Loucy (cell line): Measurements from ENCODE around the gene ZNF337.

ENCODE experiments used
- H2AFZ ChIP-seq: fragments of 200-600 bp; sonication (generic); 2 replicates; pipeline ENCODE4 v1.6.0; 2016; ENCODE audit warnings: antibody characterized with exemption, mild to moderate bottlenecking, low read length, moderate library complexity
- H3F3A ChIP-seq: fragments of 200-600 bp; 2 replicates; pipeline ENCODE4 v1.6.0; 2016; ENCODE audit warnings: antibody characterized with exemption, low read depth, mild to moderate bottlenecking
- H3K27me3 ChIP-seq: fragments of 200-600 bp; sonication (generic); 2 replicates; pipeline ENCODE4 v1.6.1; 2014; ENCODE audit warnings: low read length, mild to moderate bottlenecking; ENCODE audit not compliant: insufficient read depth, poor library complexity, severe bottlenecking
- H3K36me3 ChIP-seq: fragments of 200-600 bp; sonication (generic); 2 replicates; pipeline ENCODE4 v1.6.1; 2016; ENCODE audit warnings: low read length; ENCODE audit not compliant: insufficient read depth
- H3K4me1 ChIP-seq: fragments of 200-600 bp; sonication (generic); 2 replicates; pipeline ENCODE4 v1.5.1; 2014; ENCODE audit warnings: low read length, mild to moderate bottlenecking; ENCODE audit not compliant: insufficient read depth, poor library complexity, severe bottlenecking
- H3K4me2 ChIP-seq: fragments of 200-600 bp; sonication (generic); 2 replicates; pipeline ENCODE4 v1.6.0; 2014; ENCODE audit warnings: antibody characterized with exemption, low read length, low read depth, mild to moderate bottlenecking; ENCODE audit not compliant: poor library complexity, severe bottlenecking
- H3K4me3 ChIP-seq: fragments of 200-600 bp; sonication (generic); 2 replicates; pipeline ENCODE4 v1.5.1; 2014; ENCODE audit warnings: low read length, mild to moderate bottlenecking, mixed read lengths; ENCODE audit not compliant: poor library complexity, severe bottlenecking
- H3K79me2 ChIP-seq: fragments of 200-600 bp; sonication (generic); 2 replicates; pipeline ENCODE4 v1.6.1; 2014; ENCODE audit warnings: low read length; ENCODE audit not compliant: insufficient read depth
- H3K9ac ChIP-seq: fragments of 200-600 bp; sonication (generic); 2 replicates; pipeline ENCODE4 v1.6.0; 2014; ENCODE audit warnings: mild to moderate bottlenecking, low read depth, low read length, moderate library complexity; ENCODE audit not compliant: poor library complexity, severe bottlenecking
- H3K9me2 ChIP-seq: fragments of 200-600 bp; sonication (generic); replicated peaks from 2 replicates; pipeline ENCODE4 v1.6.1; 2016; ENCODE audit warnings: low read depth, low read length, mixed read lengths
- H3K9me3 ChIP-seq: fragments of 200-600 bp; sonication (generic); 2 replicates; pipeline ENCODE4 v1.6.1; 2014; ENCODE audit warnings: mild to moderate bottlenecking, antibody characterized with exemption, low read length, low read depth; ENCODE audit not compliant: insufficient read depth
- H4K20me1 ChIP-seq: fragments of 200-600 bp; sonication (generic); 2 replicates; pipeline ENCODE4 v1.6.0; 2014; ENCODE audit warnings: antibody characterized with exemption, low read length, mild to moderate bottlenecking; ENCODE audit not compliant: insufficient read depth, poor library complexity, severe bottlenecking
- CTCF ChIP-seq: fragments of 200-600 bp; sonication (generic); conservative IDR thresholded peaks from 2 replicates; pipeline ENCODE4 v1.5.1; 2014; ENCODE audit warnings: mild to moderate bottlenecking, antibody characterized with exemption, low read length
- EZH2phosphoT487 ChIP-seq: fragments of 200-600 bp; IDR thresholded peaks from 2 replicates; pipeline ENCODE4 v1.6.1; 2018; ENCODE audit warnings: antibody characterized with exemption, mild to moderate bottlenecking, moderate library complexity, borderline replicate concordance

The ZNF337 gene

GRCh38 chr20:25669826-25670422, 26.7 kb downstream of the ZNF337 start:
- H3K36me3 ChIP-seq: peaks cover 22% of the 10 kb centered on the region; the same call in 1 of the 2 replicates
- H3K4me2 ChIP-seq: no peak overlapping the region
- no peak overlapping the region for H2AFZ ChIP-seq
- H3K4me3 ChIP-seq: no peak overlapping the region
- H3K9me2 ChIP-seq: no peaks in the 10 kb centered on the region
- TF ChIP-seq EZH2phosphoT487 (no peak), CTCF (no peak; the same call in 1 of the 2 replicates)
- H3K9ac ChIP-seq: no peak overlapping the region
- no peaks in the 10 kb centered on the region for H3K27me3 ChIP-seq
- H3K9me3 ChIP-seq: no peaks in the 10 kb centered on the region
- no peaks in the 10 kb centered on the region for H3K79me2 ChIP-seq
- H4K20me1 ChIP-seq: no peaks in the 10 kb centered on the region
- H3F3A ChIP-seq: no peaks in the 10 kb centered on the region
- no peaks in the 10 kb centered on the region for H3K4me1 ChIP-seq

DNA sequence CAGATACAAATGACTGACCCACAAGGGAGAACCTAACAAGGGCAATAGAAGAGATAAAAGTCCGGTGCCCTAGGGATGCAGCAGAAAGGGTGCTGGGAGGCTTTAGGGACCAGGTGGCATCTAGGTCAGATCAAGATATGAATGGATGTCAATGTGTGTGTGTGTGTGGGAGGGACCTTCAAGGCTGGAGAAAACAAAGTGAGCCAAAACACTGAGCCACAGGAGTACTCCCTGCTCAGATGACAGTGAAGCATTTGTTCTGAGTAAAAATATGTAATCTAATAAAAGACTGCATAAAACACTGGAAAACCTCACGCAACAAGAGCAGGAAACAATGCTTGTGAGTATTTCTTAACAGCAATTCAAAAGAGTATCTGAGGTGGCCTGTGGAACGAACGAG, 28.2 kb downstream of the ZNF337 start:
- TF ChIP-seq CTCF: no peak
- no peak for TF ChIP-seq EZH2phosphoT487

DNA sequence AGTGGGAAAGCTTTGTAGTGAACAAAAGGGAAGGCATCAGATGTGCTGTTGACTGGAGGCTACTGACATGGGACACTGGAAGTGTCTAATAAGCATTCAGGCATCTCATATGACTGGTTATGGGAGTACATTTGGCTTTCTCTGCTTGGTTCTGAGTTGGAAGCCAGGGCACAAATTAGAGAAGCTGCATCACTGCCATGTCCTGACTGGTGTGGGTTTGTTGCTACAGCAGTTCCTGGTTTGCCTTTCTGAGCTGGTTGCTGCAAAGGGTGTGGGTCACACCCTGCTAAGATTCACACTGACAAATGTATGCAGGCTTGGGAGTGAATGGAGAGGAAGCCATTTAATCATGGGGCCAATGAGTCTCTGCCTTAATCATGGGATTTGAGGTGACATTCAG, 36.7 kb downstream of the ZNF337 start:
- Histone ChIP-seq H3K4me1 (no peaks in the 10 kb centered on the region), H2AFZ (no peak overlapping the region), H3K36me3 (0 out of 2 replicates have a peak, but pooled peaks cover 5% of the 10 kb centered on the region), H3F3A (no peaks in the 10 kb centered on the region), H3K9me2 (no peaks in the 10 kb centered on the region), H3K9me3 (no peaks in the 10 kb centered on the region), H3K27me3 (no peaks in the 10 kb centered on the region), H3K79me2 (no peaks in the 10 kb centered on the region), H3K4me3 (no peak overlapping the region), H3K4me2 (no peak overlapping the region), H4K20me1 (no peaks in the 10 kb centered on the region), H3K9ac (no peak overlapping the region)
- TF ChIP-seq EZH2phosphoT487 (no peak), CTCF (no peak)

More for the DNA sequence above, 28.2 kb downstream of the ZNF337 start:
- no peaks in the 10 kb centered on the region for H3F3A ChIP-seq
- peaks cover 8% of the 10 kb centered on the region; the same call in 1 of the 2 replicates for H3K36me3 ChIP-seq
- no peak overlapping the region for H3K4me2 ChIP-seq
- no peaks in the 10 kb centered on the region for H3K79me2 ChIP-seq
- H3K4me1 ChIP-seq: no peaks in the 10 kb centered on the region
- no peak overlapping the region for H3K4me3 ChIP-seq
- H4K20me1 ChIP-seq: no peaks in the 10 kb centered on the region
- no peak overlapping the region for H2AFZ ChIP-seq
- no peaks in the 10 kb centered on the region for H3K27me3 ChIP-seq
- no peak overlapping the region for H3K9ac ChIP-seq
- H3K9me3 ChIP-seq: no peaks in the 10 kb centered on the region
- no peaks in the 10 kb centered on the region for H3K9me2 ChIP-seq
